Esophagus muscularis mucosa (tissue), 4 donors: ENCODE data around the gene THSD7A. TPM values are rescaled to one million over a fixed set of nuclear protein-coding genes. Genes with fewer than 3 reads are reported as not detected.
A peak's percentile ranks its signal among the peaks of the same experiment; 100 is the strongest.

ENCODE experiments used
- DNase-seq: peaks from one replicate; pipeline ENCODE4 v3.0.0-alpha.2; 2017; ENCODE audit errors: extremely low spot score
- H3K27ac ChIP-seq, 4 donors: fragments of 200-600 bp; sonication (generic); replicated peaks in 1 of 4; 1 replicate in 3 of 4; 2 replicates in 1 of 4; pipeline ENCODE4 v1.5.1; 2016 to 2019; ENCODE audit warnings: mild to moderate bottlenecking in 1 of 4
- H3K27me3 ChIP-seq, 4 donors: fragments of 200-600 bp; sonication (generic); one replicate each; pipeline versions ENCODE4 v1.5.1 to v1.6.0; 2016 to 2019
- H3K36me3 ChIP-seq, 4 donors: fragments of 200-600 bp; sonication (generic); one replicate each; pipeline ENCODE4 v1.5.1; 2016 to 2019
- H3K4me1 ChIP-seq, 4 donors: fragments of 200-600 bp; sonication (generic); one replicate each; pipeline ENCODE4 v1.5.1; 2016 to 2019
- H3K4me3 ChIP-seq, 4 donors: fragments of 200-600 bp; sonication (generic); 1 replicate in 2 of 4; 2 replicates in 2 of 4; pipeline ENCODE4 v1.5.1; 2016 to 2019; ENCODE audit warnings: mild to moderate bottlenecking in 4 of 4, moderate library complexity in 1 of 4
- H3K9me3 ChIP-seq, 4 donors: fragments of 200-600 bp; sonication (generic); 1 replicate in 3 of 4; 2 replicates in 1 of 4; pipeline ENCODE4 v1.5.1; 2016 to 2019
- EP300 ChIP-seq: sonication (generic); formaldehyde crosslinking; IDR thresholded peaks from one replicate; pipeline ENCODE4 v1.6.1; 2017; ENCODE audit warnings: antibody characterized with exemption
- POLR2A ChIP-seq: fragments of 450-650 bp; IDR thresholded peaks from one replicate; pipeline ENCODE4 v1.6.1; 2017; ENCODE audit warnings: antibody characterized with exemption, moderate library complexity, mild to moderate bottlenecking, low read depth
- POLR2AphosphoS5 ChIP-seq, 2 donors: sonication (generic); formaldehyde crosslinking; IDR thresholded peaks; one replicate each; pipeline ENCODE4 v1.6.1; 2017; ENCODE audit warnings: antibody characterized with exemption in 2 of 2
- WGBS: methylation state at CpG from one replicate; pipeline ENCODE4 v1.1.5; 2018; 5-methylcytosine and 5-hydroxymethylcytosine counted together
- intact Hi-C: fragments of 100-400 bp; cut with DNase I; formaldehyde crosslinking; loops from one replicate; pipeline ENCODE4 v1.15.1; 2023
- total RNA-seq, 4 donors: library from RNA; depleted of rRNA; stranded (reverse); fragments of >200 nt; gene quantifications; one replicate each; pipeline versions ENCODE4 v1.1.0 to v1.2.1, GENCODE V29; 2016
- TF ChIP-seq, protein P1 (sequence below), 3 experiments: fragments of 200-600 bp in 2 of 3; fragments of 450-650 bp in 1 of 3; sonication (generic) in 2 of 3; IDR thresholded peaks; one replicate each; pipeline ENCODE4 v1.5.1; 2017 to 2019; ENCODE audit warnings: antibody characterized with exemption in 3 of 3, mild to moderate bottlenecking in 2 of 3, moderate library complexity in 1 of 3

The THSD7A gene
- total RNA-seq, 4 donors from 2014 or later, result 1.2 to 3.8 (median 2.8) TPM

DNA sequence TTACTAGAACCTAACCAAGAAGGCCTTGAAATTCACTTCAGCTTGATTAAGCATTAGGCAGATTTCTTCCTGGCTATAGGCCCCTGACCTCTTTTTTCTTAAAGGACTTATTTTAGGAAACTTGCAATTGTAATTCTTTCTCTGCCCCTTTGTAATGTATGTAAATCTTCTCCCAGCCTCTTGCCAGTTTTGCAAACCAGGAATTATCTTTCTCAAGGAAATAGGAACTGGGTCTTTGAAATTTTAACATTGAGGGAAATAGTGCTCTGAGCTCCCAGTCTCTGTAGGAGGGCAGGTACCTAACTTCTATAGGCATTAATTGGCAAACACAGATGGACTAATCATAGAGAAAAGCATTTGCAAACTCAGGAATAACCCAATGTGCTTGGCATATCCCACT lies 342.7 kb downstream of the THSD7A start:
- TF ChIP-seq POLR2AphosphoS5 (IDR thresholded peaks at IDR 0.05) (no peak), EP300 (no peak)
- TF ChIP-seq, protein P1, sequence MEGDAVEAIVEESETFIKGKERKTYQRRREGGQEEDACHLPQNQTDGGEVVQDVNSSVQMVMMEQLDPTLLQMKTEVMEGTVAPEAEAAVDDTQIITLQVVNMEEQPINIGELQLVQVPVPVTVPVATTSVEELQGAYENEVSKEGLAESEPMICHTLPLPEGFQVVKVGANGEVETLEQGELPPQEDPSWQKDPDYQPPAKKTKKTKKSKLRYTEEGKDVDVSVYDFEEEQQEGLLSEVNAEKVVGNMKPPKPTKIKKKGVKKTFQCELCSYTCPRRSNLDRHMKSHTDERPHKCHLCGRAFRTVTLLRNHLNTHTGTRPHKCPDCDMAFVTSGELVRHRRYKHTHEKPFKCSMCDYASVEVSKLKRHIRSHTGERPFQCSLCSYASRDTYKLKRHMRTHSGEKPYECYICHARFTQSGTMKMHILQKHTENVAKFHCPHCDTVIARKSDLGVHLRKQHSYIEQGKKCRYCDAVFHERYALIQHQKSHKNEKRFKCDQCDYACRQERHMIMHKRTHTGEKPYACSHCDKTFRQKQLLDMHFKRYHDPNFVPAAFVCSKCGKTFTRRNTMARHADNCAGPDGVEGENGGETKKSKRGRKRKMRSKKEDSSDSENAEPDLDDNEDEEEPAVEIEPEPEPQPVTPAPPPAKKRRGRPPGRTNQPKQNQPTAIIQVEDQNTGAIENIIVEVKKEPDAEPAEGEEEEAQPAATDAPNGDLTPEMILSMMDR (IDR thresholded peaks at IDR 0.05), result no peak
- intact Hi-C loops, result no loop called here
- H3K27me3 ChIP-seq, result no peaks in the 10 kb centered on the region
- H3K4me3 ChIP-seq, result no peak overlapping the region
- no peaks in the 10 kb centered on the region for H3K4me1 ChIP-seq
- no peak for DNase-seq
- no peak overlapping the region for H3K27ac ChIP-seq
- H3K9me3 ChIP-seq, result no peaks in the 10 kb centered on the region
- no peaks in the 10 kb centered on the region for H3K36me3 ChIP-seq

DNA sequence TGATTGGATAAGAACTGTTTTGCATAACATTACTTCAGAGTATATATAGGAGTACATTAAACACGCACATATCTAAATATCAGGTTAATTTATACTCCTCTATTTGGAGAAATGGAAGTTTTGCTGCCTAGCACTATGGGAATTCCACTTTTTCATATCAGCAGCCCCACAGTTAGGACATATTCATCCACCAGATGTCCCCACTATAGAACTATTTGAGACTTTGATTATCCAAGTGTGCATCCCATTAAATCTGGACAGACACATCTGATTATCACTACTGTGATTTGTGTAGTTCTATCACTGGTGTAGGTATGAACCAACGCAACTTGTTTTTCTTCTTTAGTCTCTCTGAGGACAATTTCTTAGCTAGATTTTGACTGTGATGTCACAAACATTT lies 345.7 kb downstream of the THSD7A start:
- no peaks in the 10 kb centered on the region for H3K9me3 ChIP-seq
- intact Hi-C loops, result no loop called here
- no peak overlapping the region for H3K4me3 ChIP-seq
- no peaks in the 10 kb centered on the region for H3K27me3 ChIP-seq
- no peaks in the 10 kb centered on the region for H3K36me3 ChIP-seq
- TF ChIP-seq POLR2AphosphoS5 (IDR thresholded peaks at IDR 0.05), result no peak
- TF ChIP-seq, protein P1 (IDR thresholded peaks at IDR 0.05), result peak in 1 of 3 experiments; percentile 7
- no peak for DNase-seq
- H3K4me1 ChIP-seq, result no peaks in the 10 kb centered on the region
- 42% methylated on average over 2 of the region's 2 CpGs for whole genome bisulfite sequencing
- H3K27ac ChIP-seq, result no peak overlapping the region

DNA sequence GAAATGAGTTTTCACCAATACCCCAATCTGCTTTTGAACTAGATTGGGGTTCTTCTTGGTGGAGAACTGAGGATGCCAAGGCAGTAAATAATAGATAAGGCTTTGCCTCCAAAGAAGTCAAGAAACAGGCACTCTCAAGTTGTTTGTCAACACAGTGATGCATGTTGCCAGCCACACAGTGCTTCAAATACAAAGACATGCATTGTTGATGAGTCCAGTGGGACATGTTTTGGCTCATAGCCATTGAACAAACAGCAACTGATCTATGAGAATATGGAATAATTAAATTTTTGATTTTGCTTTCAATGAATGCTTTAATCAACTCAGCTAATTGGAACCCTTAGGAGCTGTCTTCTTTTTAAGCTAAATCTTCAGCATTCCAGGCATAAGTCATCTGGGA lies 346.4 kb downstream of the THSD7A start:
- no peak overlapping the region for H3K4me3 ChIP-seq
- H3K9me3 ChIP-seq, result no peaks in the 10 kb centered on the region
- TF ChIP-seq, protein P1 (IDR thresholded peaks at IDR 0.05), result no peak
- TF ChIP-seq POLR2AphosphoS5 (IDR thresholded peaks at IDR 0.05), result no peak
- no peak for TF ChIP-seq EP300
- no peak for TF ChIP-seq POLR2A
- H3K4me1 ChIP-seq, result no peaks in the 10 kb centered on the region
- H3K27ac ChIP-seq, result no peak overlapping the region
- H3K36me3 ChIP-seq, result no peaks in the 10 kb centered on the region
- intact Hi-C loops, result no loop called here
- DNase-seq, result no peak
- no peaks in the 10 kb centered on the region for H3K27me3 ChIP-seq

DNA sequence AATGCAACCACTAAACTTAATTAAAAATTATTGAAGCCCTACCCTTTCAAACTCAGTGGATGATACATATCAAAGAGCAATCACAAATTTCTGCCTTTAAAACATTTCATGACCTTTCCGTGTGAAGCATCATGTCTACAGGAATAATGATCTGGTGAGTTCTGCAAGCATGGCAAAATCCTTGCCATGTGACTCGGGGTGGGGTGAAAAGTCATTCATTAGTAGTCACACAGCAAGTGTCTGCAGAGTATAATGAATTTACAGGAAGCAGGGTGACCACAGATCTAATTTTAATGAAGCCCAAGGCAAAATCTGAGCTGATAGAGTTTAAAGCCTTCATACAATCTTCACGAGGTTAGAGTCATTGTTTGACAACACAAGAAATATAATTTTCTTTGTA lies 351.9 kb downstream of the THSD7A start:
- TF ChIP-seq, protein P1 (IDR thresholded peaks at IDR 0.05), result no peak
- TF ChIP-seq EP300 (no peak), POLR2AphosphoS5 (IDR thresholded peaks at IDR 0.05) (no peak), POLR2A (no peak)
- WGBS, result 74% methylated on average over 3 of the region's 3 CpGs
- DNase-seq, result no peak
- no peak overlapping the region for H3K4me3 ChIP-seq
- H3K4me1 ChIP-seq, result no peaks in the 10 kb centered on the region
- H3K36me3 ChIP-seq, result no peaks in the 10 kb centered on the region
- intact Hi-C loops, result no loop called here
- H3K9me3 ChIP-seq, result no peaks in the 10 kb centered on the region
- H3K27ac ChIP-seq, result no peak overlapping the region
- H3K27me3 ChIP-seq, result no peaks in the 10 kb centered on the region

DNA sequence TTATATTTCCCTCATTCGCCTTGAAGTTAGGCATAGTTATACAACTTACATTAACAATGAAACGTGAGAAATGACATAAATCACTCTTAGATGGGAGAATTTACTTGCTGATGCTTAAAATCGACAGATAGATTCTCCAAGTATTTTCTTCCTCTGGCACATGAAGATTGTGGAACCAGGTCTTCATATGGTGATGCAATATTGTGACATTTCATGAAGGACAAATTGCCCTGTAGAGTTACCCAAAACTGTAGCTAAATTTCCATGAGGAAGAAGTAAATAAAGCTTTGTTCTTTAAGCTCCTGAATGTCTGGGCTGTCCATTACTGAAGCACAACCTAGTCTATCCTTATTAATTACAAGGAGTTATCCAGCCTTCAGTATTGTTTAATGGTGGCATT lies 353.1 kb downstream of the THSD7A start:
- no peak for TF ChIP-seq POLR2A
- H3K4me1 ChIP-seq, result no peaks in the 10 kb centered on the region
- no peak overlapping the region for H3K4me3 ChIP-seq
- no peaks in the 10 kb centered on the region for H3K36me3 ChIP-seq
- DNase-seq, result no peak
- intact Hi-C loops, result no loop called here
- no peaks in the 10 kb centered on the region for H3K27me3 ChIP-seq
- H3K9me3 ChIP-seq, result no peaks in the 10 kb centered on the region
- 77% methylated on average over 3 of the region's 3 CpGs for WGBS
- no peak overlapping the region for H3K27ac ChIP-seq
